Muscle of back (tissue), 11 donors: ENCODE measurements around the gene CLDN11. TPM values are rescaled to one million over a fixed set of nuclear protein-coding genes. Genes with fewer than 3 reads are reported as not detected.

ENCODE experiments used
- DNase-seq, 3 donors: peaks; one replicate each; pipeline versions ENCODE4 v3.0.0 to v3.0.0-alpha.2; 2013
- polyA plus RNA-seq, 10 donors: library from polyadenylated mRNA; unstranded; fragments of 120-200 nt; gene quantifications; one replicate each; pipeline ENCODE4 v1.2.1, GENCODE V29; 2013; ENCODE audit not compliant: insufficient read length in 10 of 10

Gene CLDN11
- polyA plus RNA-seq, 10 donors = 1.3 to 23.9 (median 2.6) TPM

- peak in 2 of 3 donors; percentile 32 to 88 for DNase-seq
Observed at GRCh38 chr3:170469151-170470062, 50.7 kb downstream of the CLDN11 start.

GRCh38 chr3:170470063-170471016 lies 51.7 kb downstream of the CLDN11 start:
- DNase-seq = peak; percentile 38 to 59 (median 43)

- DNase-seq = no peak
Observed at GRCh38 chr3:170471149-170471548, 52.5 kb downstream of the CLDN11 start.

GRCh38 chr3:170473358-170473757 lies 54.7 kb downstream of the CLDN11 start:
- no peak for DNase-seq

GRCh38 chr3:170475092-170475685 lies 56.5 kb downstream of the CLDN11 start:
- no peak for DNase-seq

GRCh38 chr3:170476291-170476690 lies 57.6 kb downstream of the CLDN11 start:
- DNase-seq = no peak

- no peak for DNase-seq
Observed at GRCh38 chr3:170477395-170477794, 58.7 kb downstream of the CLDN11 start.

GRCh38 chr3:170480111-170480510 lies 61.4 kb downstream of the CLDN11 start:
- DNase-seq = no peak

- no peak for DNase-seq
Observed at GRCh38 chr3:170482199-170482598, 63.5 kb downstream of the CLDN11 start.

- no peak for DNase-seq
Observed at GRCh38 chr3:170483485-170484262, 65.0 kb downstream of the CLDN11 start.

Other genes with a start within 250 kb of the CLDN11 start
- gene PHC3, start 237.1 kb upstream of the CLDN11 start, polyA plus RNA-seq = 10 to 100 TPM; 12.3 to 24.1 (median 18.1) TPM
- 10 to 100 TPM; 15.3 to 30.4 (median 21.9) TPM for gene PRKCI, start 196.4 kb upstream of the CLDN11 start, polyA plus RNA-seq
- gene SKIL, start 61.2 kb upstream of the CLDN11 start, polyA plus RNA-seq = 10 to 100 TPM; 19.1 to 32.6 (median 21.6) TPM
- under 1 TPM in 6 of 10 donors, not detected in 4; 0.12 to 0.33 (median 0.17) TPM for gene SLC7A14, start 167.2 kb downstream of the CLDN11 start, polyA plus RNA-seq